Colonic mucosa (tissue), 4 donors: ENCODE measurements around the gene CMTM7. TPM values are rescaled to one million over a fixed set of nuclear protein-coding genes. Genes with fewer than 3 reads are reported as not detected.

ENCODE experiments used
- DNase-seq: peaks from one replicate; pipeline ENCODE4 v3.0.0-alpha.2; 2020
- H3K27ac ChIP-seq: fragments of 200-600 bp; one replicate; pipeline ENCODE4 v1.8.0; 2021
- H3K27me3 ChIP-seq: fragments of 200-600 bp; one replicate; pipeline ENCODE4 v1.8.0; 2021
- H3K36me3 ChIP-seq: fragments of 200-600 bp; one replicate; pipeline ENCODE4 v1.8.0; 2021
- H3K4me1 ChIP-seq: fragments of 200-600 bp; one replicate; pipeline ENCODE4 v1.8.0; 2021; ENCODE audit warnings: mild to moderate bottlenecking
- H3K4me3 ChIP-seq: fragments of 200-600 bp; one replicate; pipeline ENCODE4 v1.8.0; 2021
- H3K9ac ChIP-seq, 2 donors: one replicate each; pipeline ENCODE4 v1.7.0; 2013; ENCODE audit warnings: control low read depth in 2 of 2, low read depth in 2 of 2, low read length in 2 of 2
- H3K9me3 ChIP-seq: fragments of 200-600 bp; one replicate; pipeline ENCODE4 v1.8.0; 2021
- intact Hi-C: fragments of 100-400 bp; cut with DNase I; formaldehyde crosslinking; loops from one replicate; pipeline ENCODE4 v1.14.1; 2022
- total RNA-seq, 2 donors: library from RNA; stranded (reverse); fragmentation: NEBNext Ultra II Directional in 1 of 2; extraction: Animal tissue kit (Norgen Biotek cat#: 25700) in 1 of 2; gene quantifications; one replicate each; pipeline ENCODE4 v1.2.1, GENCODE V29; 2021
- TF ChIP-seq, protein P1 (sequence below): fragments of 200-600 bp; IDR thresholded peaks from one replicate; pipeline ENCODE4 v1.8.0; 2022; ENCODE audit warnings: antibody characterized with exemption, mild to moderate bottlenecking
- donor health status: healthy.
- donor health status: DM: no; HTN: no; CAD: no.
- donor health status: DM: no; HTN: no; CAD: no.

CMTM7 gene
- total RNA-seq, 2 donors from 2014 or later: 5.8 to 5.9 TPM

DNA sequence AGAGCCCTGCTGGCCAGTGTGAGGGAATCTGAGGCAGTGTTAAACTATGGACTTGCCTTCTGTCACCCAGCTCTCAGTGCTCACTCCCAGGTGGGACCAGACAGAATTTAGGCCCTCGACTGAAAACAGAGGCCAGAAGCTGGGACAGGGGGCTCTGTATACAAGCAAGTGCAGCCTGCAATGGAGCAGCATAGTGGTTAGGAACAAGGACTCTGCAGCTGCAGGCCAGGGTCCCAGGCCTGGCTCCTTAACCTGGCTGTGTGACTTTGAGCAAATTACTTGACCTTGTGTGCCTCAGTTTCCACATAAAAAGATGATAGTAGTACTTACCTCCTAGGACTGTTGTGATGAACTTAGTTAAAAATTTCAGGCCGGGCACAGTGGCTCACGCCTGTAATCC lies 39.8 kb downstream of the CMTM7 start:
- peak; percentile 7 for DNase-seq
- intact Hi-C loops: no loop called here
- no peak overlapping the region for H3K27ac ChIP-seq
- no peak overlapping the region for H3K4me3 ChIP-seq
- H3K9me3 ChIP-seq: no peaks in the 10 kb centered on the region
- H3K4me1 ChIP-seq: no peaks in the 10 kb centered on the region
- no peaks in the 10 kb centered on the region for H3K36me3 ChIP-seq
- H3K9ac ChIP-seq: no peak overlapping the region
- TF ChIP-seq, protein P1, sequence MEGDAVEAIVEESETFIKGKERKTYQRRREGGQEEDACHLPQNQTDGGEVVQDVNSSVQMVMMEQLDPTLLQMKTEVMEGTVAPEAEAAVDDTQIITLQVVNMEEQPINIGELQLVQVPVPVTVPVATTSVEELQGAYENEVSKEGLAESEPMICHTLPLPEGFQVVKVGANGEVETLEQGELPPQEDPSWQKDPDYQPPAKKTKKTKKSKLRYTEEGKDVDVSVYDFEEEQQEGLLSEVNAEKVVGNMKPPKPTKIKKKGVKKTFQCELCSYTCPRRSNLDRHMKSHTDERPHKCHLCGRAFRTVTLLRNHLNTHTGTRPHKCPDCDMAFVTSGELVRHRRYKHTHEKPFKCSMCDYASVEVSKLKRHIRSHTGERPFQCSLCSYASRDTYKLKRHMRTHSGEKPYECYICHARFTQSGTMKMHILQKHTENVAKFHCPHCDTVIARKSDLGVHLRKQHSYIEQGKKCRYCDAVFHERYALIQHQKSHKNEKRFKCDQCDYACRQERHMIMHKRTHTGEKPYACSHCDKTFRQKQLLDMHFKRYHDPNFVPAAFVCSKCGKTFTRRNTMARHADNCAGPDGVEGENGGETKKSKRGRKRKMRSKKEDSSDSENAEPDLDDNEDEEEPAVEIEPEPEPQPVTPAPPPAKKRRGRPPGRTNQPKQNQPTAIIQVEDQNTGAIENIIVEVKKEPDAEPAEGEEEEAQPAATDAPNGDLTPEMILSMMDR: no peak
- no peaks in the 10 kb centered on the region for H3K27me3 ChIP-seq

- Histone ChIP-seq H3K4me3 (no peak overlapping the region), H3K27me3 (no peaks in the 10 kb centered on the region), H3K36me3 (no peaks in the 10 kb centered on the region), H3K9me3 (no peaks in the 10 kb centered on the region), H3K4me1 (no peaks in the 10 kb centered on the region), H3K27ac (peak overlapping the region; percentile 19), H3K9ac (no peak overlapping the region)
- TF ChIP-seq, protein P1: no peak
- DNase-seq: peak; percentile 11
- intact Hi-C loops: no loop called here
These were observed 40.5 kb downstream of the CMTM7 start for GRCh38 chr3:32432045-32432710.

DNA sequence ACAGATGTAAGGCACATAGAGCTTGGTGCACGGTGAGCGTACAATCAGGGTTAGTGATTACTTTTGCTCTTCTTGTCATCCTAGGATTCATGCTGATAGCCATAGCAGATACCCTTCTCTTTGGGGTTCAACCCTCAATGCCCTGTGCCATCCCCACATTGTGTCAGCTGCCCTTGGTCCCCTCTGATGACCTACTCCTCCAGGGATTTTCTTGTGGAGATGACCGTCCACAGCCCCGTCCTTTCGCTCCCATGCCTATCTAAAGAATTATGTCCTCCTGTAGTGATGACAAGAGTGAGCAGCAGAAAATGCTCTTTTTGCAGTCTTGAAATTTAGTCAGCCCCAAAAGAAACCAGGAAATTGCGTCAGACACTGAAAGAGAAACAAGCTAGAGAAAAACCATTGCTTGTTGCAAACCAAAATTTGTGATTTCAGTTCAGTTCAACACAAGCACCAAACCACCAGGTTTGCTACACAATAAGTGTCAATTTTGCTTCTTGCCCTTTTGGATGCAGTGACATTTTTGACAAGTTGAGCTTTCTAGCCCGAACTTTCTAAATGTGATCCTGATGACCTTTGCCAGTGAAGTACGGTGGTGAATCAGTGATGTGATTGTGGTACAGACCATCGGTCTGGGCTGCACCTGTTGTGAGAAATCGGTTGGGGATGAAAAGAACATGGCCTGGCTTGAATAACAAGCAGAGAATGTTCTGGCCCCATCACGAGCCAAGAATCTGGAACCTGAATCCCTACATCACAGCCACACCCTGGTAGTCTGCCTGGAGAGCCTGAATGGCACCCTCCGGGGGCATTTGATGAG lies 41.3 kb downstream of the CMTM7 start:
- Histone ChIP-seq H3K9ac (no peak overlapping the region), H3K27me3 (no peaks in the 10 kb centered on the region), H3K9me3 (no peaks in the 10 kb centered on the region), H3K36me3 (no peaks in the 10 kb centered on the region), H3K4me1 (no peaks in the 10 kb centered on the region), H3K27ac (peak overlapping the region; percentile 19), H3K4me3 (no peak overlapping the region)
- DNase-seq: peak; percentile 14
- TF ChIP-seq, protein P1: no peak
- intact Hi-C loops: no loop called here

- Histone ChIP-seq H3K9ac (no peak overlapping the region), H3K27me3 (no peaks in the 10 kb centered on the region), H3K9me3 (no peaks in the 10 kb centered on the region), H3K4me1 (no peaks in the 10 kb centered on the region), H3K36me3 (no peaks in the 10 kb centered on the region), H3K4me3 (no peak overlapping the region), H3K27ac (no peak overlapping the region)
- no peak for DNase-seq
- TF ChIP-seq, protein P1: no peak
- intact Hi-C loops: no loop called here
These were observed 42.6 kb downstream of the CMTM7 start for GRCh38 chr3:32434206-32434605.

DNA sequence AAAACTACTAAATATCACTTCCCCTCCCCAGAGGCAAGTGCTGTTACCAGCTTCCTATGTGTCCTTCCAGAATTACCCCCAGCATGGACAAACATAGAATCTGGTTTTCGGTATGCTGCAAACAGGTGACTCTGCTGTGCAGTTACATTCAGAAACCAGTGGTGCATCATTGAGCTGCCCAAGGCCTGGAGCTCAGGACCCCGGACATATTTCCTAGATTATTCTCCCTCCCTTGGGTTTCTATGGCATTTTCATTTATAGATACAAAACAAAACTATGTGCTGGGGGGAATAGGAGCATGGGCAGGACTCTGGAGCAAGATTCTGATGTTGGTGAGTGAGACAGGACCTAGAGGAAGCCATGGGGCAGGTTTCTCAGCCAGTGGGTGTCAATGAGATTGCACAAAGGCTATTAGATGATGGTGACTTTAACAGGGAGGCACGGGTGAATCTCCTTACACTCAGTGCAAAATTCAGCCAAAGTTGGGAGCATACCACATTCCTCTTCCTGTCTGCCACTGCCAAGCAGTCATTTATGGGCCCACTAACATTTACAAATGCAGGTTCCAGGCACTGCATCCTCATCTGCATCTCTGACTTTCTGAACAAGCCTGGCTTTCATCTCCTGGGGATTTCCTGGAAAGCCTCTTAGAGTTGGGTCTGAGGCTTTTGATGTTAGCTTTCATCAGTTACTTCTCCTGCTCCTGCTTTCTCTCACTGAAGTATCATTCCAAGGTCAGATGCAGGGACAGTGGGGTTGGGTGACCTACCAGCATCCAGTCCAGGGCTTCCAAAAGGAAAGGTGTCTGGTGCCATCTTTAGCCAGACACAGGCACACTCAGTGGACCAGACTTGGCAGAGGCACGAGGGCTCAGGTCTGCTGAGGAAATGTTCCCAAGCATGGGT lies 44.5 kb downstream of the CMTM7 start:
- TF ChIP-seq, protein P1: no peak

More for the DNA sequence above, 44.5 kb downstream of the CMTM7 start:
- H3K4me1 ChIP-seq: no peaks in the 10 kb centered on the region
- H3K9me3 ChIP-seq: no peaks in the 10 kb centered on the region
- H3K27me3 ChIP-seq: no peaks in the 10 kb centered on the region
- H3K9ac ChIP-seq: no peak overlapping the region
- H3K36me3 ChIP-seq: no peaks in the 10 kb centered on the region
- no peak overlapping the region for H3K27ac ChIP-seq
- intact Hi-C loops: no loop called here
- peak; percentile 13 for DNase-seq
- no peak overlapping the region for H3K4me3 ChIP-seq
